ENCODE measurements around the gene MARK2.

DNA sequence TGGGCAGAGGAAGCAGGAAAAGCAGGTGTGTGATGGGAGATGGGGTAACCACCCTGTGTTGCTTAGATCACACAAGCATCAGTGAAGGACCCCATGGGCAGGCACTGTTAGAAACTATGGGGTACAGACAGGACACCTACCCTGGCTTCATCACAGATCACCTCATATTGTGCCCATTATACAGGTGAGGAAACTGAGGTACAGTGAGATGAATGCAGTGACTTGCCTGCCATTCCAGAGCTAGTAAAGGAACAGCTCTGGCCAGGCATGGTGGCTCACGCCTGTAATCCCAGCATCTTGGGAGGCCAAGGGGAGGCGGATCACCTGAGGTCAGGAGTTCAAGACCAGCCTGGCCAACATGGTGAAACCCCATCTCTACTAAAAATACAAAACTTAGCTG, 5.9 kb upstream of the MARK2 start:
- TF ChIP-seq, protein P1, sequence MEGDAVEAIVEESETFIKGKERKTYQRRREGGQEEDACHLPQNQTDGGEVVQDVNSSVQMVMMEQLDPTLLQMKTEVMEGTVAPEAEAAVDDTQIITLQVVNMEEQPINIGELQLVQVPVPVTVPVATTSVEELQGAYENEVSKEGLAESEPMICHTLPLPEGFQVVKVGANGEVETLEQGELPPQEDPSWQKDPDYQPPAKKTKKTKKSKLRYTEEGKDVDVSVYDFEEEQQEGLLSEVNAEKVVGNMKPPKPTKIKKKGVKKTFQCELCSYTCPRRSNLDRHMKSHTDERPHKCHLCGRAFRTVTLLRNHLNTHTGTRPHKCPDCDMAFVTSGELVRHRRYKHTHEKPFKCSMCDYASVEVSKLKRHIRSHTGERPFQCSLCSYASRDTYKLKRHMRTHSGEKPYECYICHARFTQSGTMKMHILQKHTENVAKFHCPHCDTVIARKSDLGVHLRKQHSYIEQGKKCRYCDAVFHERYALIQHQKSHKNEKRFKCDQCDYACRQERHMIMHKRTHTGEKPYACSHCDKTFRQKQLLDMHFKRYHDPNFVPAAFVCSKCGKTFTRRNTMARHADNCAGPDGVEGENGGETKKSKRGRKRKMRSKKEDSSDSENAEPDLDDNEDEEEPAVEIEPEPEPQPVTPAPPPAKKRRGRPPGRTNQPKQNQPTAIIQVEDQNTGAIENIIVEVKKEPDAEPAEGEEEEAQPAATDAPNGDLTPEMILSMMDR (IDR thresholded peaks at IDR 0.05), result no peak
- no peak for TF ChIP-seq POLR2A (IDR thresholded peaks at IDR 0.05)
